Psoas muscle (tissue), 8 donors: ENCODE results near the gene IL21R. TPM values are rescaled to one million over a fixed set of nuclear protein-coding genes. Genes with fewer than 3 reads are reported as not detected.

ENCODE experiments used
- ATAC-seq, 4 donors: fragments of 200-7000 bp; cut with Tn5 transposase; one replicate each; pipeline ENCODE4 v1.9.1; 2020; ENCODE audit warnings: moderate library complexity in 3 of 4, mild to moderate bottlenecking in 2 of 4
- DNase-seq, 2 donors: peaks; one replicate each; pipeline ENCODE4 v3.0.0-alpha.2; 2020
- H3K27ac ChIP-seq: fragments of 200-600 bp; one replicate; pipeline ENCODE4 v1.8.0; 2022
- H3K27me3 ChIP-seq, 3 donors: fragments of 200-600 bp in 1 of 3; one replicate each; pipeline versions ENCODE4 v1.6.1 to v1.8.0; 2013 to 2022; ENCODE audit warnings: low read length in 2 of 3, mild to moderate bottlenecking in 2 of 3, moderate library complexity in 1 of 3; ENCODE audit not compliant: insufficient read depth in 3 of 3
- H3K36me3 ChIP-seq, 2 donors: fragments of 200-600 bp in 1 of 2; one replicate each; pipeline versions ENCODE4 v1.6.1 to v1.8.0; 2013 to 2022; ENCODE audit warnings: low read depth in 1 of 2, mild to moderate bottlenecking in 1 of 2, moderate library complexity in 1 of 2; ENCODE audit not compliant: insufficient read depth in 1 of 2
- H3K4me1 ChIP-seq: fragments of 200-600 bp; one replicate; pipeline ENCODE4 v1.8.0; 2022
- H3K4me3 ChIP-seq: fragments of 200-600 bp; one replicate; pipeline ENCODE4 v1.8.0; 2022; ENCODE audit warnings: mild to moderate bottlenecking
- H3K9me3 ChIP-seq: fragments of 200-600 bp; one replicate; pipeline ENCODE4 v1.8.0; 2022
- CTCF ChIP-seq: fragments of 200-600 bp; IDR thresholded peaks from one replicate; pipeline ENCODE4 v1.8.0; 2022; ENCODE audit warnings: antibody characterized with exemption
- WGBS, 3 donors: extraction: QIAGEN DNeasy Blood & Tissue Kit; methylation state at CpG; one replicate each; pipeline versions ENCODE4 v1.1.6 to v1.1.7; 2013; 5-methylcytosine and 5-hydroxymethylcytosine counted together
- intact Hi-C, 2 donors: fragments of 100-400 bp; cut with DNase I; formaldehyde crosslinking; loops; one replicate each; pipeline versions ENCODE4 v1.11.0 to v1.14.2; 2022
- polyA plus RNA-seq, 3 donors: library from polyadenylated mRNA; stranded (reverse); fragments of 200-250 nt; gene quantifications; one replicate each; pipeline ENCODE4 v1.2.3, GENCODE V29; 2013
- total RNA-seq, 4 donors: library from RNA; stranded (reverse); fragmentation: NEBNext Ultra II Directional in 2 of 4; extraction: Animal tissue kit (Norgen Biotek cat#: 25700) in 2 of 4; gene quantifications; one replicate each; pipeline versions ENCODE4 v1.2.1 to v1.2.4, GENCODE V29; 2021 to 2023
- donor health status: healthy with polysubstance abuse.
- donor health status: DM: no; HTN: no; CAD: no; lungs with moderate emphysema.
- donor health status: Bipolar disorder and iron deficiency.
- donor health status: healthy.
- donor health status: DM: yes; HTN: yes; CAD: no.
- donor health status: DM: no; HTN: no; CAD: no.
- donor health status: DM: no; HTN: no; CAD: no.
- donor health status: DM: yes; HTN: yes; CAD: no.

IL21R gene
- total and polyA plus RNA-seq, 7 donors = 0.01 to 0.15 (median 0.08) TPM; not detected in 2

- no peak for TF ChIP-seq CTCF
- ATAC-seq (no peak), DNase-seq (no peak)
- Histone ChIP-seq H3K4me3 (no peak overlapping the region), H3K27ac (no peak overlapping the region), H3K27me3 (no peaks in the 10 kb centered on the region), H3K36me3 (peaks cover 0 to 27% of the 10 kb centered on the region in 2 donors), H3K9me3 (no peaks in the 10 kb centered on the region), H3K4me1 (no peaks in the 10 kb centered on the region)
- WGBS, 3 donors = 89 to 94% (median 91%) methylated on average over 4 of the region's 4 CpGs
- intact Hi-C loops = no loop called here
Measured at GRCh38 chr16:27359051-27359450, 42.9 kb upstream of the IL21R start.

GRCh38 chr16:27359615-27360014 is 42.4 kb upstream of the IL21R start:
- Histone ChIP-seq H3K9me3 (no peaks in the 10 kb centered on the region), H3K4me3 (no peak overlapping the region), H3K4me1 (no peaks in the 10 kb centered on the region), H3K27ac (no peak overlapping the region), H3K27me3 (no peaks in the 10 kb centered on the region), H3K36me3 (peaks cover 0 to 22% of the 10 kb centered on the region in 2 donors)
- ATAC-seq (no peak), DNase-seq (no peak)
- intact Hi-C loops = no loop called here
- 81 to 86% (median 83%) methylated on average over 6 of the region's 6 CpGs for WGBS, 3 donors
- no peak for TF ChIP-seq CTCF

- no peak for ATAC-seq
- Histone ChIP-seq H3K36me3 (peaks cover 0 to 12% of the 10 kb centered on the region in 2 donors), H3K27ac (no peak overlapping the region), H3K27me3 (peaks cover 0 to 4% (median 0%) of the 10 kb centered on the region in 3 donors), H3K4me1 (no peaks in the 10 kb centered on the region), H3K9me3 (no peaks in the 10 kb centered on the region), H3K4me3 (no peak overlapping the region)
- TF ChIP-seq CTCF = no peak
- WGBS, 3 donors = 89 to 90% (median 89%) methylated on average over 3 of the region's 3 CpGs
- no peak for DNase-seq
- intact Hi-C loops = no loop called here
Measured at GRCh38 chr16:27361987-27362386, 40.0 kb upstream of the IL21R start.

- peaks cover 0 to 4% (median 0%) of the 10 kb centered on the region in 3 donors for H3K27me3 ChIP-seq
- H3K36me3 ChIP-seq = peaks cover 0 to 12% of the 10 kb centered on the region in 2 donors
Measured at GRCh38 chr16:27362570-27363245, 39.3 kb upstream of the IL21R start.

More at GRCh38 chr16:27362570-27363245, 39.3 kb upstream of the IL21R start:
- Histone ChIP-seq H3K27ac (no peak overlapping the region), H3K4me3 (no peak overlapping the region), H3K9me3 (no peaks in the 10 kb centered on the region), H3K4me1 (no peaks in the 10 kb centered on the region)
- no peak for TF ChIP-seq CTCF
- no peak for DNase-seq
- WGBS, 3 donors = 87 to 89% (median 88%) methylated on average over 16 of the region's 16 CpGs
- intact Hi-C loops = no loop called here
- no peak for ATAC-seq
